Embryonic facial prominence (tissue), 1 donor: ENCODE data around the gene DMD.

ENCODE experiments used
- DNase-seq: peaks from one replicate; pipeline ENCODE4 v3.0.0-alpha.2; 2016; ENCODE audit errors: extremely low spot score

DMD gene

DNA sequence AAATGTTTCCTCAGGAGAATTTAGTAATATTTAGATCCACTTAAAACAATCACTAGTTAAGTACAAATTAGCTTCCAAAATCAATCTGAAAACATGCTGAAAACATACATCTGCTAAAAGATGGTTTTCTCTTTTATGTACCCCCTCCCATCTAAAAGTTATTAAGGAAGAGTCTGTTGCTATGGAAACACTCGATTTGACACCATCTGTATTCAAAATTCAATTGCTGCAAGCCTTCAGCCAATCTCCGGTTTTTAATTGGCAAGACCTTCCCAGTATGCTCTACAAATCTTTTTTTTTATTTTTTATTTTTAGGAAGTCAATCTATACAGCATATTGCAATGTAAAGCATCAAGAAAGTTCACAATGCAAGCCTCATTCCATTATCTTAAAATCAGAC, 1500.2 kb downstream of the DMD start:
- DNase-seq: no peak

DNA sequence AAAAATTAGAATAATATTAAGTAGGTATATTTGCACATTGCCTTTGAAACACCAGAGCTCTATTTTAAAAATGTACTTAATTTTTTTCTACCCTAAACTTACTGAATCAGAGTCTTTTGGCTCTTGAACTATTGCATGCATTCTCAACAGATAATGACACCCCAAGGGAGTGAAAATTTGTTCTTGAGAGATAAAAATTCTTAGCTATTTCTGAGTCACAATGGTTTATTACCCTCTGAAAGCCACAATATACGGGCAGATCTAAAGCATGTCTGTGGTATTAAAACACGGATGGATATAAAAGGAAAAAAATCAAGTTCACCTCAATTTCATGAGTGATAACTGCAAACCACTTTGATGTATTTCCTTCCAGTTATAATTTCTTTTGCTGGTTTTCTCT, 1503.2 kb downstream of the DMD start:
- no peak for DNase-seq

DNA sequence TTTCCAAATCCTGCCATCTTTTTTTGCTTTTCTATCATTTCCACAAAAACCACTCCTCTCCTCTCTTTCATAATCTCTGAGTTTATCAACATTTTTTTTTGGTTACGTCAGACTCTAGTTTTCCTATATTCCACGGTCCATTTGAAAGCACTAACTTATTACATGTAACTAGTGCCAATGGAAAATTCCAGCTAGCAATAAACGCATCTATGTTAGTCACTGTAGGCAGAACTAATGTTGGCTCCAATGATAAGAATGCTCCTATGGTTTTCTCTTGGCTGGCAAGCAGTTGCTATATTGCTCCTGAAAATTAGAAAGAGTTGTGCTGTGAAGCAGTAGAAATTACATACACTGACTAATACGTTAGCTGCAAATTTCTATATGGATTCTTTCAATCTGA, 1504.9 kb downstream of the DMD start:
- no peak for DNase-seq

DNA sequence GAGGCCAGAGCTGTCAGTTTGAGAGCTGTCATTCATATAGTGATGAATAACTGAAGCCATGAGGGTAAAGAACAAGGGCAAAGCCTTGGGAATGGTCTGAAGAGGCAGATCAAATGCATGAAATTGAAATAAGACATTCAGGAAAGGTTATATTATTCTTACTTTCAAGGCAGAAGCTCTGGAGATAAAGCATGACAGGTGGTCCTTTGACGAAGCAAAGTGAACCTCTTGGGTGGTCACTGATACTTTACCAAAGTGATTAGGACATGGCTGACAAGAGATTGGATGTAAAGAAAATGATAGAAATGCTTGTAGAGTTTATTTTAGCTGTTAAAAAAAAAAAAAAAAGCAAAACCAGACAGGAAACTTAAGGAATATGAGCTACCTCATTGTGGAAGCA, 1505.5 kb downstream of the DMD start:
- no peak for DNase-seq

DNA sequence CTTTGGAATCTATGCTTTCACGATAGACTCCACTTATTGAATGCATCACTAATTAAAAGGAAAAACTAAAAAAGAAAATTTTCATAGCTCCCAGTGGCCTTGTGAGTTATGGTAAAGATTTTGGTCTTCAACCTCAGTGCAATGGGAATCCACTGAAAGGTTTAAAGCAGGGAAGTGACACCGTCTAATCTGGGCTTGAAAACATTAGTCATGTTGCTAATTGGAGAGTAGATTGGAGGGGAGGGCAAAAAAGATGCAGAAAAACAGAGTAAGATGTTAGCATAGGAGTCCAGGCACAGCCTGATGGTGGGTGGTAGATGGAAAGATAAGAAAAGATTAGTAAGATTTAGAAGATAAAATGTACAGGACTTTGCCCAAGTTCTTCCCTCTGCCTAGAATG, 1506.4 kb downstream of the DMD start:
- DNase-seq: no peak

DNA sequence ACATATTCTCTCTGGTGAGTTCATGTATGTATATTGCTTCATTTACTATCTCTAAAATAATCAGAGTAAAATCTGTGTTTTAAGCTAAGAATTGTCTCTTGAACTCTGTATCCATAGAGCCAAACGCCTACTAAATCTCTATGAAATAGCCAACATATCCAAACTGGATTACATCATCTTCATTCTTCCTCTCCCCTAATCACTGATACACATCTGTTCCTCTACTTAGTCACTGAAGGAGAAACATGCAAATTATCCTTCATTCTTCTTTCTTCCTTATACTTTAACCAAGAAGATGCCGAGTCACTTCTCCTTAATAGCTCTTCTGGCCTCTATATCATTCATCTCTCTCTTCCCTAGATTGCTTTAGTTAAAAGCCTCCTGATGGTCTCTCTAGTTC, 1509.1 kb downstream of the DMD start:
- DNase-seq: no peak

DNA sequence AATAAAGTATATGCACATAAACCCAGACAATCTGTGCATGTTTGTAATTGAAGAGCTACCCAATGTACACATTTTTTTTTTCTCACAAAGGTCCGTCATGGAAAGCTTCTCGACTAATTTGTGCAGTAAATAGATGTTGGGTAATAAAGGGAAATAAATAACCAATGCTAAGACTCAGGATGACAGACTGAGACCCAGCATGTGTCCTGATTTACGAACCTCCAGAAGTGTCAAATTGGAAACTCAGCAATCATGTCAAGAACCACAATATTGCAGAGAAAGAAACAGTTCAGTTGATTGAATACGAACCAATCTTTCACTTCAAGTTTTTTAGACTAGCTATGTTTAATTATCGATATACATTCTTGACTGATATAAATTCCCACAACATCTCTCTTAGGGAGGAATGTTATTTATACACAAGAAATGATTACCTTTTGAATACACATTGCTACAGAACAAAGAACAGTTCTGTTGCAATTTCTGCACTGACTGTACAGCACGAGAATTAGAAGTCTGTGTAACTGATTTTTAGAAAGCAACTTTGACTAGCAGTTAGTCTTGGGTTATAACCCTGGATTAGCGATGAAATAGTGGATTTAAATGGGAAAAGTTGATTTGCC, 1513.9 kb downstream of the DMD start:
- no peak for DNase-seq

DNA sequence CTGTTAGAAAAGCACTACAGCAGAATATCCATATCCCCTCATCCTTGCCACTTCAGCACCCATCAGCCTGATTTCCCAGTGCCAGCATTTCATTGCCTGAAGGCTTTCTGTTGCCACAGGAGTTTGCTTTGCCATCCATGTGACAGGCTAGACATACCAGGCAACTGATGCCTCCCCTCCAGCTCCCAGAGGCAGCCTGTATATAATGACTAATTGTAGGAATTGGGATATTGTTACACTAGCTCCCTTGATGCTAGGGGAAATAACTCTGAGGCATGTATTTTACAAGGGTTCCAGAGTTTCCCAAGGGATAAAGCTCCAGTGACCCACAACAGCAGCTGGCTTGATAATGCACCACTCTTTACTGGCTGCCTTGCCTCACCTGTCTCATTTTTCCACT, 1531.5 kb downstream of the DMD start:
- no peak for DNase-seq

DNA sequence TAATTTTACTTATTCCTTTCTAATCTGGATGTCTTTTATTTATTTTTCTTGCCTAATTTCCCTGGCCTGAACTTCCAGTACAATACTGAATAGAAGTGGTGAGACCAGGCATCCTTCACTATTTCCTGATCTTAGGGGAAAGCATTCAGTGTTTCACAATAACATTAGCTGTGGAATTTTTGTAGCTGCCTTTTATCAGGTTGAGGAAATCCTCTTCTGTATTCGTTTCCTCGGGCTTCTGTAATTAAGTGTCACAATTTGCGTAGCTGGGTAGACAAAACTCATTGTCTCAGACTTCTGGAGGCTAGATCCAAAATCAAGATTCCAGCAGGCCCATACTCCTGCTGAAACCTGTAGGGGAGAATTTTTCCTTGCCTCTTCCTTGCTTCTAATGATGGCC, 1541.1 kb downstream of the DMD start:
- no peak for DNase-seq

DNA sequence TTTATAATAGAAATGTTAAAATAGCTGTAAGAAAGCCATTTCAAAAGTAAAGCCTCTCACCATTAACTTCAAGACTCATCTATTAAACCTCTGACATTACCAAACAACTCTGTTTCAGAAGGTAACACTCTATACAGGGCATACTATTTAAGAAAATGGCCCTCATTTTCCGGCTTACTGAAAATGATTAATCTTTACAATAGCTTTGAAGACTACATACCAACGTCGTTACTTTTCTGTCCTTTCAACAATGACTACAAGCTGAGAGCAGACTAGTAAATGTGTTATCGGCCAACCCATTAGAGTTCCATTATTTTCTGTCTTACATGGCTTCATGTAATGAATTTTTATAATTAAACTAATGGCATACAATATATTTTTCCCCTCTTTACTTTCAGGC, 1545.9 kb downstream of the DMD start:
- DNase-seq: no peak

DNA sequence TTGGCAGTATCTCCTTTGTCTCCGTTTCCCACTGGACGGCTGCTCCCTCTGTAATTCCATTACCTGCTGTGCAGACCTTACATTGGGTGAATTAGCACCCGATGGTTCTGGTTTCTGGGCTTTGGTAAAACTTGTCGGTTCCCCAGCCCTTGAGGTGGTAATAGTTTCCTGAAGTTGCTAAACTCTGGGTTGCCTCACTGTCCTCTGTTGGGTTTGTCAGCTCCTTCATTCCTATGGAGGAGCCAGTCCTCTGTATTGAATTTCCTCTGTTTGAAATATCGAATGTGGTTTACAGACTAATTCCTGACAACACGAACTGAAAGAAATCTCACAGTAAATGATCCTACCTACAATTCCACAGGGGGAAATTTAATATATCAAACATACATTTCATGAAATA, 1548.2 kb downstream of the DMD start:
- no peak for DNase-seq

DNA sequence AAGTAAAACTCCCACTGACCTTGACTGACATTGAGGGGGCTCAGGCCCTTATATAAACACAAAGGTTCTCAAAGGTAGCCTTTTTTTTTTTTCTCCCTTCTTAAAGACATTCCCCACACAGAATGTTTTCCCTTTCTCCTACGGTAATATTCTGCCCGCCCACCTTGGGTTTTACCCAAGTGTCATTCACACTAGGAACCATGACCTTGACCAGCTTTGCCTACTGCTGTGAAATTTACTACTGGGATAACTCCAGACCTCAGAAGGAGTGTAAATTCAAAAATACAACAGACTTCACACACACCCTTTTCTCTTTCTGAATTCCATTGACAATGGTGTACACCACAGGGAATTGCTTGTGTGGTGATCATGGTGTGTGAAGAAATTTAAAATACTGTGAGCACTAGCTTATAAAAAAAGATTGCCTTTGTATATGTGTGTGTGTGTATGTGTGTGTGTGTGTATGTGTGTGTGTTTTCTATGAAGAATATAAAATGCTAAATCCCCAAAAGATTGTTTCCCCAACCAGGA, 1550.0 kb downstream of the DMD start:
- no peak for DNase-seq

DNA sequence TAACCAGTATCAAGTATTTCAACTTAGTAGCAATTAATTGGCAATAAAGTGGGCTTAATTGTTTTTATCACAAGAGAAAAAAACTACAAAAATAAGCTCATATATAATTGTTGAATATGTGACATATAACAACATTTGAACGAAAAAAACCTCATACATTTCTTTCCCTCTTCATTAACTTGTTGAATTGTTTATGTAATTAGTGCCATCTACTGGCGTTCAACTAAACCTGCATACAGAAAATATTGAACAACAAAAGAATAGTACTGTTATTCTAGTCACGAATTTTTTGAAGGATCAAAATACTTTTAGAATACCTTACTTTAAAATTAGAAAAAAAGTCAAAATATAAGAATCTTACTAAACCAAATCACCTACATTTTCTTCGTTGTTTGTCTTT, 1553.0 kb downstream of the DMD start:
- DNase-seq: no peak

DNA sequence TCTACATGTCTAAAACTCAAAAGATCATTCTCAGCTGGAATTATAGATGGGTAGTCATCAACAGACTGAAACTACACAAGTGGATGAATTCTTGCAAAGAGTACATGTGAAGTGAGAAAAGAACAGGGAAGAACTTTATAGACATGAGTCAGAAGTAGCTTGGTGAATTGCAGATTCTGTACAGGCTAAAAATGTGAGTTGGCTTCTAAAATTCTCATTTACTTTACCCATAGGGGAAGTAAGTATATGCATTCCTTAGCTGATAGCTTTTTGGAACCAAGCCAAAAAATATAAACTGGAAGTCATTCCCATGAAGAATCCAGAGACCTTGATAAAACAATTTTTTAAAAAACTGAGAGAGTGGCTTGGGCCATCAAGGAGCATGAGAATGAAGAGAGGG, 1555.3 kb downstream of the DMD start:
- DNase-seq: no peak

DNA sequence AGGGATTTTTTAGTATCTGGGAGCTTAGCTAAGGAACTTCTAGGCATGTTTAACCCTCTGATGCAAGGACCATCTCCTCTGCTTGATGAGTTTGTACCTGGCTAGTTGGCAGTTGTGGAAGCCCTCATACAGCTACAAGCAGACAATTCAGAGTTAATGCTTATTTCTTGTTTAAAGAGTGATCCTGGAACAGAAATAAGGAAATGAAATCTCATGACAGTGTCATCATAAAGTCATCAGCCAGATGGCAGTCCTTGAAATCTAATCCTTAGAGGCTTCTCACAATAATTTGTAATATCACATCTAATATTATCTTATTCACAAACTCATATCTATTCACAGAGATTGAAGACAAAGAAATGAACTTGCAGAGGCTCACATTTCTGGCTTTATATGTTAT, 1557.9 kb downstream of the DMD start:
- DNase-seq: no peak

DNA sequence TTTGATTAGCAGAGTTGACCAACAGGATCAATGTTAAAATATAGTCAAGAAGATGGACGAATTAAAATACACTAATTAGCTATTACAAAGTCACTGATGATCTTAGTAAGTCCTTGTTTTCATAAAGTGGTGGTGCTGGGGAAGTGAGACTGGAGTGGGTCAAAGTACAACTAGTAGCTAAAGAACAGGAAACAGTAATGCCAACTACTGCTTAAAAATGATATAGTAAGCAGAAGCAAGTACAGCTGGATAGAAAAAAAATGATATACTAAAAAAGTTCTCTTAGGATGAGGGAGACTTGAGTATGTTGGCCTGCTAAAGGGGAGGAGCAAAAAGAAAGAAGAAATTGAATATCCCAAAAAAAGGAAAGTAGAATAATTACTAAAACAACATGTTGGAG, 1558.7 kb downstream of the DMD start:
- DNase-seq: no peak

DNA sequence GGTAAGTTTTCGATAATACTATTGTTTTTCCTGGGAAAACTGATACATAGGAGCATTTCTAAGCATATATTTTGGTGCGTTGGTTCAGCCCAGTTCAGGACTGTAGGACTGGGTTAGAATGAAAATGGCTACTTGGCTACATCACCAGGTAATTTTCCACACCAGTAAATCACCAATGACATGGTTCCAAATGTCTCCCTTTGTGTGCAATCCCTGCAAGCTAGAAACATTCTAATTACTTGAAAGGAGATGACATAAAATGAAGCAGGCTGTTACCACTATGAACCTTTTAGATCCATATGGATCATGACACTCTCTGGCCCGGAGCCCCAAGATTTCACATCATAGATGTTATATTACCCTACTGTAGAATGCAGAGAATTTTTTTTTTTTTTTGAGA, 1562.1 kb downstream of the DMD start:
- no peak for DNase-seq

DNA sequence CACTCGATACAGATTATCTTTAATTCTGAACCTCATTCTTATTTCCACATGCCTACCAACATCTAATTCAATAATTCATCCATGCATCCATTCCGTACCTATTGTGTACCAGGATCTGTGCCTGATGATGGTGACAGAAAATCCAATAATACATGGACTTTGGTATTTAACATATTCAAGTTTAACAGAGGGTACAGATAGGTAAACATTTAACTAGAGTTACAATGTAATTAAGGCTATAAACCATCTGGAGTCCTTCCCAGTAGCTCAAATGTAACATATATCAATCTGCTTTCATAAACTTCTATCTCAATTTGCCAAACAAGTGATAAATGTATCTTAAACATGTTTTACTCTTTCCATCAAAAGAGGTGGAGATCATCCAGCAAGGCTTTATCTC, 1578.0 kb downstream of the DMD start:
- no peak for DNase-seq

DNA sequence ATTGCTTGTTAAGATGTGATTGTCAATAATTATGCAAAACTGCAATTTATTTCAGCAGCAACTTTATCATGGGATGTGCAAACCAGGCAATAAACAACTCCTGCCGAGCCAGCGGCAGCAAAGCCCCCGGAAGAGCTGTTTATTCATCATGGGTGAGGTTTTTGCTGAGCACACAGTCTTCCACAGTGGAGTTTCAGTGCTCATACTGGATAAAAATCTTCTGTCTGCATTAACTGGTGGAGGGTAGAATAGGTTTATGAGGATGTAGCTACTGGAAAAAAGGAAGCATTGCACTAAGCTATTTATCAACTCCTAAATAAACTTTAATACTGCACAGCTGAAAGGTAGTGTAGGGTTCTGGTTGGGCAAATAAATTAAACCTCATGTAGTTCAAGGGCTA, 1582.2 kb downstream of the DMD start:
- no peak for DNase-seq

DNA sequence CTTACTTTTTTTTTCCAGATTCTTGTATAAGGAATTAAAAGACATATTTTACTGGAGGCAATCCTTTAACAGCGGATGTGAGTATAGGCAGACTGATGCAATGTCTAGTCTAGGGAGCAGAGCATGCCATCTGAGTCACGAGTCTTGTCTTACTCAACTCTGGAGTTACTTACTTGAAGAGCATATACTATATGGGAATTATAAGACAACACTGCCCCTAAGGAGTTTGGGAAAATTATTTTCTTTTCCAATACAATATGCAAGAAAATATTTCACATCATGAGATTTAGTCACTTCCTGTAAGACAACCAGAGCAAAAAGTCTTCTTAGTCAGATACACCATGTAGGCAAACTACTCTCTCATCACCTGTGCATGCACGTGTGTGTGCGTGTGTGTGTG, 1602.2 kb downstream of the DMD start:
- no peak for DNase-seq

DNA sequence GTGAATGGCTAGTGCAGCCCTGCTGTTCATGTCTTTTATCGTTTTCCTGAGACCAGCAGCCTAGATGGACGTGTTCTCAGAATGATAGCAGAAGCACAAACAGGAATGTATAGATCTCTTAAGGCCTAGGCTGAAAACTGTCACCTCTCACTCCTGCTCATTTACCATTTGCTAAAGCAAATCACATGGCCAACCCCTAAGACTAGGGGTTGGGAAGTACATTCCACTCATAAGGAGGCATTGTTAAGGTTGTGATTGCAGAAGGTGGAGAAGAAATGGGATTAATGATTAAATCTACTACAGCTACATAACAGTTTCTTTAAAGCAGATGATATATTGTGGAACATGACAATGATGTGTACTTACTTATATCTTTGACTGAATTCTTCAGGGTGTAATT, 1602.7 kb downstream of the DMD start:
- no peak for DNase-seq

DNA sequence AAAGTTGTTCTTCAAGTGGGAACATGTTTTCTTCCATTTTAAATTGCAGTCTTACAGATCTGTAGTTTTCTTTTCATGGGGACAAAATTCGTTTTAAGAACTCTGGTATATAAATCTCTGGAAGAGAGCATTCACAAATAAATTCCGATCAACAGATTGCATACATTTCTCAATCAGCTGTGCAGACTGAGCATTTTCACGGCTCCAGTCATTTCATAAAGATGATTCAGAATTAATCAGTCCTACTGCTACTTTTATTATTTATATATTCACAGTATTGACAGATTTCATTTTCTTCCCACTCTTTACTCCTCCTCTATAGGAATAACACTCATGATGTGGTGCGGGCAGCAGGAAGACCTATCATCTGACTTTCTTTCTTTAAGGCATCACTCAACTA, 1604.6 kb downstream of the DMD start:
- no peak for DNase-seq

DNA sequence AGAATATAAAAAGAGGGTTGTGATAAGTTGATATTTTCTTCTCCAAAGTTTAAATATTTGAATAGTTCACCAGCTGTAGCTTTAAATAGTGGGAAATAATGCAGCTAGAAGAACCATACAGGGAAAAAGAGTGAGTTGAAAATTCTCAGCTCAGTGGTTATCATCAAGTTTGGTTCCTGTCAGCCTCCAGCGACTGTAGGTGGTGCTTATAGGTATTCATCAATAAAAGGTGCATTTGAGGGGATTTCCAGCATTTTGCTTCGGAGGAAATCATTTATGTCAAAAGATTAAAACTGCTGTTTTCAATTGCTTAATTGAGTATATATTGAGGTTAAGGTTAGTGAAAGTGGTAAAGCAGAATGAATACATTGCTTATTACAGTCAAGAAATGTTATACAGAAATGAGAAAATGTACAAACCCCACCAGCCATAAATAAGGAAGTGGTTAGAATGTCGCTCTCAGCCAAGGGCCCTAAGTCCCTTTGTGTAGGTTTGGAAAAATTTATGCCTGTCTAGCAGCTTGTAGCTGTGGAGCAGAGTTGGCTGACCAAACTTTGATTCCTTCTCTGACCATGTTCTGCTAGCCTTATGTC, 1606.6 kb downstream of the DMD start:
- no peak for DNase-seq
